DOHH2 (cell line): Measurements from ENCODE around the gene METTL5.

Source experiments
- H3F3A ChIP-seq: fragments of 200-600 bp; sonication (generic), shearing (Covaris generic); 2 replicates; pipeline ENCODE4 v1.6.0; 2016; ENCODE audit warnings: antibody characterized with exemption, mild to moderate bottlenecking; ENCODE audit not compliant: control insufficient read depth, insufficient read depth
- H3K27ac ChIP-seq: fragments of 200-600 bp; sonication (generic); 2 replicates; pipeline ENCODE4 v1.5.1; 2014; ENCODE audit warnings: low read depth, mild to moderate bottlenecking, low read length, moderate library complexity
- H3K27me3 ChIP-seq: fragments of 200-600 bp; sonication (generic); 2 replicates; pipeline ENCODE4 v1.6.1; 2014; ENCODE audit warnings: mild to moderate bottlenecking, low read length, mixed read lengths; ENCODE audit not compliant: control insufficient read depth
- H3K36me3 ChIP-seq: fragments of 200-600 bp; sonication (generic); 2 replicates; pipeline ENCODE4 v1.6.1; 2014; ENCODE audit warnings: mild to moderate bottlenecking, low read length, moderate library complexity, mixed read lengths; ENCODE audit not compliant: control insufficient read depth
- H3K4me1 ChIP-seq: fragments of 200-600 bp; sonication (generic); 2 replicates; pipeline ENCODE4 v1.6.1; 2014; ENCODE audit warnings: mild to moderate bottlenecking, low read length, mixed read lengths; ENCODE audit not compliant: control insufficient read depth
- H3K4me2 ChIP-seq: fragments of 200-600 bp; sonication (generic); 2 replicates; pipeline ENCODE4 v1.6.0; 2014; ENCODE audit warnings: mild to moderate bottlenecking, low read length, moderate library complexity
- H3K4me3 ChIP-seq: fragments of 200-600 bp; sonication (generic); 2 replicates; pipeline ENCODE4 v1.5.1; 2014; ENCODE audit warnings: mild to moderate bottlenecking, low read length, mixed read lengths
- H3K79me2 ChIP-seq: fragments of 200-600 bp; sonication (generic); 2 replicates; pipeline ENCODE4 v1.6.1; 2014; ENCODE audit warnings: mild to moderate bottlenecking, low read length, mixed read lengths; ENCODE audit not compliant: control insufficient read depth
- H3K9me2 ChIP-seq: fragments of 200-600 bp; sonication (generic); replicated peaks from 2 replicates; pipeline ENCODE4 v1.6.1; 2014; ENCODE audit warnings: mild to moderate bottlenecking, low read length, mixed read lengths; ENCODE audit not compliant: control insufficient read depth
- H3K9me3 ChIP-seq: fragments of 200-600 bp; sonication (generic); 2 replicates; pipeline ENCODE4 v1.6.1; 2014; ENCODE audit warnings: antibody characterized with exemption, low read length, mixed read lengths; ENCODE audit not compliant: control insufficient read depth, insufficient read depth
- H4K20me1 ChIP-seq: fragments of 200-600 bp; sonication (generic); 2 replicates; pipeline ENCODE4 v1.6.0; 2014; ENCODE audit warnings: low read depth, mild to moderate bottlenecking, antibody characterized with exemption, low read length, moderate library complexity; ENCODE audit not compliant: control insufficient read depth, insufficient read depth
- EZH2phosphoT487 ChIP-seq: fragments of 200-600 bp; sonication (generic); IDR thresholded peaks from 2 replicates; pipeline ENCODE4 v1.6.1; 2017; ENCODE audit warnings: borderline replicate concordance, mild to moderate bottlenecking, antibody characterized with exemption, low read length, moderate library complexity, mixed read lengths
- TF ChIP-seq, protein P1 (sequence below): fragments of 200-600 bp; sonication (generic); IDR thresholded peaks from one replicate; pipeline ENCODE4 v1.5.1; 2014; ENCODE audit warnings: antibody characterized with exemption, mild to moderate bottlenecking, low read depth, low read length; ENCODE audit not compliant: poor library complexity, severe bottlenecking

Gene METTL5

DNA sequence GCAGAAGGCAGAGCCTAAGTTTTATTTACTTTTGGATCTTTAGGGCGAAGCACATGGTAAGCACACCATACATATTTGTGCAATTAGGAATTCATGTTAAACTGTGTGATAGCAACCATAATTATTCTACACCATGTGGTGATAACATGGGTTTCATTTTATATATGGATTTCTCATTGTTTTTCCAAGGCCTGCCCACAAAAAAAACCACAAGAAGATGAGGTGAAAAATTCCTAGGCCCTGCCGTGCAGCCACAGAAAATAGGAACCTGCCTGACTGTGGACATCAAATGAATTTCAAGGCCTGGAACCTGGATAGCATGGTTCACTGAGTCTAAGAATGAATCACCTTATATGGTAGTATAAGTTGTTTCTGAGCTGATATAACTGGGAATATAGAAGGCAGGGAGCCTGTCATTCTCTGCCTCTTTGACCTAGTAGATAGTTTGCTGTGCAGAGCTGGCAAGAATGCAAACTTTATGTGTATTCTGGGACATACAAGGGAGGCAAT is 48.4 kb downstream of the METTL5 start:
- Histone ChIP-seq H3K79me2 (no peaks in the 10 kb centered on the region), H3K36me3 (no peaks in the 10 kb centered on the region), H3F3A (no peaks in the 10 kb centered on the region), H3K27ac (no peak overlapping the region), H3K4me2 (no peak overlapping the region), H3K9me2 (no peaks in the 10 kb centered on the region), H3K27me3 (no peaks in the 10 kb centered on the region), H3K4me1 (peaks cover 5% of the 10 kb centered on the region), H4K20me1 (no peaks in the 10 kb centered on the region), H3K9me3 (no peaks in the 10 kb centered on the region), H3K4me3 (no peak overlapping the region)
- TF ChIP-seq EZH2phosphoT487, result no peak
- TF ChIP-seq, protein P1, sequence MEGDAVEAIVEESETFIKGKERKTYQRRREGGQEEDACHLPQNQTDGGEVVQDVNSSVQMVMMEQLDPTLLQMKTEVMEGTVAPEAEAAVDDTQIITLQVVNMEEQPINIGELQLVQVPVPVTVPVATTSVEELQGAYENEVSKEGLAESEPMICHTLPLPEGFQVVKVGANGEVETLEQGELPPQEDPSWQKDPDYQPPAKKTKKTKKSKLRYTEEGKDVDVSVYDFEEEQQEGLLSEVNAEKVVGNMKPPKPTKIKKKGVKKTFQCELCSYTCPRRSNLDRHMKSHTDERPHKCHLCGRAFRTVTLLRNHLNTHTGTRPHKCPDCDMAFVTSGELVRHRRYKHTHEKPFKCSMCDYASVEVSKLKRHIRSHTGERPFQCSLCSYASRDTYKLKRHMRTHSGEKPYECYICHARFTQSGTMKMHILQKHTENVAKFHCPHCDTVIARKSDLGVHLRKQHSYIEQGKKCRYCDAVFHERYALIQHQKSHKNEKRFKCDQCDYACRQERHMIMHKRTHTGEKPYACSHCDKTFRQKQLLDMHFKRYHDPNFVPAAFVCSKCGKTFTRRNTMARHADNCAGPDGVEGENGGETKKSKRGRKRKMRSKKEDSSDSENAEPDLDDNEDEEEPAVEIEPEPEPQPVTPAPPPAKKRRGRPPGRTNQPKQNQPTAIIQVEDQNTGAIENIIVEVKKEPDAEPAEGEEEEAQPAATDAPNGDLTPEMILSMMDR, result no peak

GRCh38 chr2:169775765-169776164 is 48.9 kb downstream of the METTL5 start:
- Histone ChIP-seq H3K4me1 (peaks cover 5% of the 10 kb centered on the region), H3K36me3 (no peaks in the 10 kb centered on the region), H3K9me2 (no peaks in the 10 kb centered on the region), H3K27ac (no peak overlapping the region), H4K20me1 (no peaks in the 10 kb centered on the region), H3K9me3 (no peaks in the 10 kb centered on the region), H3K4me3 (no peak overlapping the region), H3K4me2 (no peak overlapping the region), H3F3A (no peaks in the 10 kb centered on the region), H3K79me2 (no peaks in the 10 kb centered on the region), H3K27me3 (no peaks in the 10 kb centered on the region)
- no peak for TF ChIP-seq EZH2phosphoT487
- TF ChIP-seq, protein P1, result no peak

DNA sequence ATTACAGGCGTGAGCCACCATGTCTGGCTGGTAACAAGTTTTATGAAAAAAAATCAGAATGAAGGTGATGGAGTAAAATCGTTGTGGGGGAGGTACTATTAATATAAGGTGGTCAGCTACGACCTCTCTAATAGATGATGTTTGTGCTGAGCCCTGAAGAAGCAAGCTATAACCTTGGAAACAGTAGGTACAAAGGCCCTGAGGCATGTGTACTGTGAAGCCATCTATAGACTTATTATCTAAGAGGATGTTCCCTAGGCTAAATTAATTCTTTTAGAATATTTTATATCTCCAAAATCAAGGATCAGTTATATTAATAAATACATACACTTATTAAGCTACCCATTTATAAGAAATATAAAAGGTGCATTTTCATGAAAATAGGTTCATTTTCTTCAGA is 49.4 kb downstream of the METTL5 start:
- Histone ChIP-seq H4K20me1 (no peaks in the 10 kb centered on the region), H3K9me3 (no peaks in the 10 kb centered on the region), H3F3A (no peaks in the 10 kb centered on the region), H3K4me2 (no peak overlapping the region), H3K79me2 (no peaks in the 10 kb centered on the region), H3K27me3 (no peaks in the 10 kb centered on the region), H3K4me1 (peaks cover 5% of the 10 kb centered on the region), H3K9me2 (no peaks in the 10 kb centered on the region), H3K36me3 (no peaks in the 10 kb centered on the region), H3K4me3 (no peak overlapping the region), H3K27ac (no peak overlapping the region)
- TF ChIP-seq, protein P1, result no peak
- no peak for TF ChIP-seq EZH2phosphoT487

DNA sequence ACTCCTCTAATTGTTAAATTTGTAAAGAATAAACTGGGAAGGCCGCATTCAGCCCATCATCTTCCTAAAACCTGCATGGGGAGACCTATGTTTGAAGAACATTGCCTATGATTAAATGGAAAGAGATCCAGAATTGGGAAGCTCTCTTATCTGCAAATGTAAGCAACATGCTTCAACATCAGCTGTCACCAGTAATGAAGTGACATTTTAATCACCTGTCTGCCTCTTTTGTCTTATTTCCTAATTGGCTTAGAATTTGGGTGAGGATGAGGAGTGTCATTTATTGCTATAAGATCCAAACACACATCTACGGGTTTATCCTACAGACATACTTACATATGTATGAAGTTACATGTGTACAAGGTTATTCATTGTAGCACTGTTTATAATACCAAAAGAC is 52.1 kb downstream of the METTL5 start:
- no peak for TF ChIP-seq EZH2phosphoT487
- TF ChIP-seq, protein P1, result no peak
- H3K27ac ChIP-seq, result no peak overlapping the region

More for the DNA sequence above, 52.1 kb downstream of the METTL5 start:
- Histone ChIP-seq H4K20me1 (no peaks in the 10 kb centered on the region), H3F3A (no peaks in the 10 kb centered on the region), H3K4me3 (no peak overlapping the region), H3K9me3 (no peaks in the 10 kb centered on the region), H3K36me3 (no peaks in the 10 kb centered on the region), H3K4me2 (no peak overlapping the region), H3K9me2 (no peaks in the 10 kb centered on the region), H3K27me3 (no peaks in the 10 kb centered on the region), H3K4me1 (peaks cover 5% of the 10 kb centered on the region), H3K79me2 (no peaks in the 10 kb centered on the region)
